Upper lobe of left lung (tissue), 6 donors: ENCODE measurements around the gene TTLL4. TPM values are rescaled to one million over a fixed set of nuclear protein-coding genes. Genes with fewer than 3 reads are reported as not detected.

Experiments used
- ATAC-seq, 2 donors: fragments of 200-7000 bp; cut with Tn5 transposase; one replicate each; pipeline ENCODE4 v1.9.1; 2022; ENCODE audit warnings: mild to moderate bottlenecking in 2 of 2, moderate library complexity in 2 of 2; ENCODE audit not compliant: low FRiP score in 2 of 2
- DNase-seq, 2 donors: peaks; one replicate each; pipeline ENCODE4 v3.0.0-alpha.2; 2019 to 2020
- H3K27ac ChIP-seq, 4 donors: fragments of 200-600 bp; sonication (generic); one replicate each; pipeline ENCODE4 v1.5.1; 2016 to 2019
- H3K27me3 ChIP-seq, 4 donors: fragments of 200-600 bp; sonication (generic); one replicate each; pipeline ENCODE4 v1.5.1; 2017 to 2019
- H3K36me3 ChIP-seq, 4 donors: fragments of 200-600 bp; sonication (generic); one replicate each; pipeline ENCODE4 v1.5.1; 2016 to 2019
- H3K4me1 ChIP-seq, 4 donors: fragments of 200-600 bp; sonication (generic); one replicate each; pipeline ENCODE4 v1.5.1; 2018 to 2019
- H3K4me3 ChIP-seq, 4 donors: fragments of 200-600 bp; sonication (generic); one replicate each; pipeline ENCODE4 v1.5.1; 2017 to 2019; ENCODE audit warnings: mild to moderate bottlenecking in 2 of 4, moderate library complexity in 1 of 4
- H3K9me3 ChIP-seq, 4 donors: fragments of 200-600 bp; sonication (generic); one replicate each; pipeline ENCODE4 v1.5.1; 2018 to 2019
- CTCF ChIP-seq, 6 experiments: fragments of 450-650 bp in 4 of 6; fragments of 200-600 bp in 2 of 6; sonication (generic) in 2 of 6; IDR thresholded peaks; one replicate each; pipeline ENCODE4 v1.5.1; 2016 to 2019; ENCODE audit warnings: antibody characterized with exemption in 6 of 6
- EP300 ChIP-seq, 4 donors: sonication (generic); formaldehyde crosslinking; IDR thresholded peaks; one replicate each; pipeline ENCODE4 v1.5.1; 2017; ENCODE audit warnings: antibody characterized with exemption in 4 of 4, control low read depth in 2 of 4
- POLR2A ChIP-seq, 4 donors: fragments of 450-650 bp; IDR thresholded peaks; one replicate each; pipeline ENCODE4 v1.5.1; 2016 to 2017; ENCODE audit warnings: antibody characterized with exemption in 4 of 4, mild to moderate bottlenecking in 2 of 4
- POLR2AphosphoS5 ChIP-seq, 2 donors: sonication (generic); formaldehyde crosslinking; IDR thresholded peaks; one replicate each; pipeline ENCODE4 v1.5.1; 2017; ENCODE audit warnings: antibody characterized with exemption in 2 of 2
- WGBS, 2 donors: methylation state at CpG; one replicate each; pipeline ENCODE4 v1.1.5; 2017 to 2018; 5-methylcytosine and 5-hydroxymethylcytosine counted together
- total RNA-seq, 6 donors: library from RNA; depleted of rRNA in 4 of 6; stranded (reverse); fragments of >200 nt in 4 of 6; gene quantifications; one replicate each; pipeline versions ENCODE4 v1.1.0 to v1.2.1, GENCODE V29; 2016 to 2021
- donor health status: DM: no; HTN: no; CAD: no; lungs with moderate emphysema.
- donor health status: DM: no; HTN: yes; CAD: no; lungs with severe emphysema.

Gene TTLL4
- total RNA-seq, result 10 to 100 TPM; 21.1 to 46.1 (median 31.7) TPM

- Histone ChIP-seq H3K4me3 (peak within 1 kb of the TSS; percentile 60 to 88 (median 76)), H3K36me3 (peaks cover 0 to 2% (median under 1%) of the 10 kb centered on the region in 4 donors), H3K27ac (peak within 1 kb of the TSS; percentile 80 to 95 (median 88)), H3K9me3 (no peaks in the 10 kb centered on the region), H3K27me3 (no peaks in the 10 kb centered on the region), H3K4me1 (peaks cover 9 to 15% (median 12%) of the 10 kb centered on the region in 4 donors)
- peak; percentile 76 to 97 (median 96) for TF ChIP-seq CTCF (IDR thresholded peaks at IDR 0.05)
- peak in 1 of 4 donors; percentile 38 for TF ChIP-seq EP300 (IDR thresholded peaks at IDR 0.05)
- peak; percentile 61 to 85 for TF ChIP-seq POLR2AphosphoS5 (IDR thresholded peaks at IDR 0.05)
- peak in 3 of 4 donors; percentile 26 to 76 (median 29) for TF ChIP-seq POLR2A (IDR thresholded peaks at IDR 0.05)
- WGBS, 2 donors, result 0 to 1% methylated on average over 15 to 65 of the region's 74 CpGs
- ATAC-seq (peak; percentile 99 to 100), DNase-seq (peak; percentile 99)
These were observed at the start of gene TTLL4 for GRCh38 chr2:218710687-218711549. Gene TTLL4 (plus strand): TSS chr2:218710835. CDS start chr2:218737677, 26,842 bp downstream.

DNA sequence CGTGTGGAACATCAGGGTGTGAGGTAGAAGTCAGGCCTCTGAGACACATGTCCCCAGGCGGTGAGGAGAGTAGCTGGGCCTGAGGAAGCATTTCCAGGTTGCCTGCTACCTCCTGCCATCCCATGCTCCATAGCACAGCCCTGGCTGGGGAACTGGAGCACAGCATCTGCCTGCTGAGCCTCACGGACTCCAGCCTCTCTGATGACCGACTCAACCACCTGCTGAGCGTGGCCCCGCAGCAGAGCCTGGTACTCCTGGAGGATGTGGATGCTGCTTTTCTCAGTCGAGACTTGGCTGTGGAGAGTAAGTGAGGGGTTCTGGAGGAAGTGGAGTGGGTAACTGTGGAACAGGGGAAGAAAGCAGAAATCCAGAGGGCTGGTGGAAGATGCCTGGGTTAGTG, 48.3 kb upstream of the TTLL4 start:
- Histone ChIP-seq H3K4me1 (peaks cover 12 to 22% (median 18%) of the 10 kb centered on the region in 4 donors), H3K27ac (no peak overlapping the region), H3K9me3 (no peaks in the 10 kb centered on the region), H3K27me3 (no peaks in the 10 kb centered on the region), H3K36me3 (peaks cover 36 to 62% (median 54%) of the 10 kb centered on the region in 4 donors), H3K4me3 (no peak overlapping the region)
- TF ChIP-seq EP300 (IDR thresholded peaks at IDR 0.05) (no peak), POLR2AphosphoS5 (IDR thresholded peaks at IDR 0.05) (no peak), CTCF (IDR thresholded peaks at IDR 0.05) (no peak), POLR2A (IDR thresholded peaks at IDR 0.05) (no peak)
- DNase-seq (no peak), ATAC-seq (no peak)
- WGBS, 2 donors, result 93 to 94% methylated on average over 7 of the region's 7 CpGs

DNA sequence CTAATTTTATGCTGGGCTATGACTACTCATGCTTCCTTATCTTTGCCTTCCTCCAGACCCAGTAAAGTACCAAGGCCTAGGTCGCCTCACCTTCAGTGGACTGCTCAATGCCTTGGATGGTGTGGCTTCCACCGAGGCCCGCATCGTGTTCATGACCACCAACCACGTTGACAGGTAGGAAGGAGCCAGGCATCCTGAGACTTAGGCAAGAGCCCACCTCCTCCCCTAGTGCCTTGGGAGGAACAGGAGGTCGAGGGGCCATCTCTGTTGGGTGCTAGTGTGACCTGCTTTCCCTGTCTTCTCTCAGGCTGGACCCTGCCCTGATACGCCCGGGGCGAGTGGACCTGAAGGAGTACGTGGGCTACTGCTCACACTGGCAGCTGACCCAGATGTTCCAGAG, 47.8 kb upstream of the TTLL4 start:
- ATAC-seq (no peak), DNase-seq (no peak)
- H3K9me3 ChIP-seq, result no peaks in the 10 kb centered on the region
- no peak overlapping the region for H3K27ac ChIP-seq
- H3K36me3 ChIP-seq, result peaks cover 41 to 64% (median 59%) of the 10 kb centered on the region in 4 donors
- peaks cover 12 to 21% (median 18%) of the 10 kb centered on the region in 4 donors for H3K4me1 ChIP-seq
- no peak for TF ChIP-seq POLR2A (IDR thresholded peaks at IDR 0.05)
- TF ChIP-seq EP300 (IDR thresholded peaks at IDR 0.05), result no peak
- TF ChIP-seq CTCF (IDR thresholded peaks at IDR 0.05), result no peak
- no peak for TF ChIP-seq POLR2AphosphoS5 (IDR thresholded peaks at IDR 0.05)
- no peak overlapping the region for H3K4me3 ChIP-seq
- WGBS, 2 donors, result 83 to 94% methylated on average over 1 to 10 of the region's 10 CpGs
- H3K27me3 ChIP-seq, result no peaks in the 10 kb centered on the region

DNA sequence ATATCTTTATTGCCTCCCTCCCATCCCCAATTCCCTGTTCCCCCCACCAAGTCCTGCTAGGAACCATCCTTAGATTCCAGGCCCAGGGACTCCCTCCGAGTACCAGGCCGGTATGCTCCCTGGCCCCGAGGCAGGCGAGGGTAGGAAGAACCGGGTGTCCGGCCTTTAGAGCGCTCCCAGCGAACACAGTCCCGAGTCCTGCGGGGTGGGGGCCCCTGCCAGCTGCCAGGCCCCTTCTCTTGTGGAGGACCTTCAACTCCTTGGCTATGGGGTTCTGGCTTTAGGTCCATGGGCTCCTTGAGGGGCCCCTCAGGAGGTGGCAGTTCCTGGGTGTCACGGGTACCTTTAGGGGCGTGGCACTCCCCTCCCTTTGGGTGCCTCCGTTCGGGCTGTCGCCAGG, 46.7 kb upstream of the TTLL4 start:
- DNase-seq, result peak in 1 of 2 donors; percentile 56
- H3K27me3 ChIP-seq, result no peaks in the 10 kb centered on the region
- TF ChIP-seq EP300 (IDR thresholded peaks at IDR 0.05) (no peak), CTCF (IDR thresholded peaks at IDR 0.05) (no peak), POLR2A (IDR thresholded peaks at IDR 0.05) (no peak), POLR2AphosphoS5 (IDR thresholded peaks at IDR 0.05) (no peak)
- WGBS, 2 donors, result 96 to 97% methylated on average over 11 to 15 of the region's 15 CpGs
- no peak overlapping the region for H3K4me3 ChIP-seq
- no peaks in the 10 kb centered on the region for H3K9me3 ChIP-seq
- no peak overlapping the region for H3K27ac ChIP-seq
- no peak for ATAC-seq
- peaks cover 41 to 74% (median 65%) of the 10 kb centered on the region in 4 donors for H3K36me3 ChIP-seq
- H3K4me1 ChIP-seq, result peaks cover 6 to 10% (median 8%) of the 10 kb centered on the region in 4 donors
